A549 (cell line): ENCODE results near the gene SYNCRIP. TPM values are rescaled to one million over a fixed set of nuclear protein-coding genes. Genes with fewer than 3 reads are reported as not detected.

Experiments
- ATAC-seq, 2 experiments: fragments of 200-7000 bp in 1 of 2; fragments of >200 bp in 1 of 2; cut with Nextera tagmentation in 1 of 2; cut with Tn5 transposase in 1 of 2; 3 replicates each; pipeline versions ENCODE4 v1.8.0 to v1.9.1; 2018 to 2020; ENCODE audit warnings: mild to moderate bottlenecking in 1 of 2, moderate library complexity in 1 of 2
- CTCF ChIA-PET: fragments of 300-600 bp; sonication (Branson Sonifier 250); formaldehyde crosslinking; extraction: SDS; loops from one replicate; lab custom pipeline; 2021; ENCODE audit warnings: antibody characterized with exemption, inconsistent platforms; lab: Yijun Ruan, JAX
- POLR2A ChIA-PET: fragments of 350-600 bp; formaldehyde crosslinking; extraction: SDS; loops from one replicate; lab custom pipeline; 2021; ENCODE audit warnings: antibody characterized with exemption, inconsistent platforms; lab: Yijun Ruan, JAX
- DNase-seq, 2 experiments: peaks; one replicate each; pipeline versions ENCODE4 v3.0.0 to v3.0.0-alpha.2; 2011 to 2016; ENCODE audit warnings: low read depth in 1 of 2, low spot score in 1 of 2
- FAIRE-seq: peaks from 2 replicates; lab custom pipeline; 2011; peaks lifted over from hg19 to GRCh38; lab: Jason Lieb, UNC
- H3K27ac ChIP-seq, 2 experiments: fragments of >200 bp; sonication (Bioruptor Twin); formaldehyde crosslinking; 3 replicates each; pipeline ENCODE4 v1.5.1; 2016 to 2017
- H3K4me1 ChIP-seq: fragments of >200 bp; sonication (Bioruptor Twin); formaldehyde crosslinking; 3 replicates; pipeline ENCODE4 v1.6.1; 2016
- H3K4me2 ChIP-seq: fragments of >200 bp; sonication (Bioruptor Twin); formaldehyde crosslinking; 3 replicates; pipeline ENCODE4 v1.6.1; 2016
- H3K4me3 ChIP-seq: fragments of >200 bp; sonication (Bioruptor Twin); formaldehyde crosslinking; 3 replicates; pipeline ENCODE4 v1.5.1; 2016
- H3K9me3 ChIP-seq: fragments of >200 bp; sonication (Bioruptor Twin); formaldehyde crosslinking; 3 replicates; pipeline ENCODE4 v1.6.1; 2016
- BCL3 ChIP-seq: fragments of >200 bp; sonication (Bioruptor Twin); formaldehyde crosslinking; IDR thresholded peaks from 3 replicates; pipeline ENCODE4 v1.6.1; 2016
- BHLHE40 ChIP-seq: IDR thresholded peaks from 2 replicates; pipeline ENCODE4 v1.6.1; 2012; ENCODE audit warnings: low read depth, low read length, inconsistent platforms
- CBX2 ChIP-seq: fragments of 200-600 bp; sonication (generic); IDR thresholded peaks from 2 replicates; pipeline ENCODE4 v1.6.1; 2016; ENCODE audit warnings: low read depth, mild to moderate bottlenecking, borderline replicate concordance
- CHD2 ChIP-seq: fragments of 150-350 bp; IDR thresholded peaks from 2 replicates; pipeline ENCODE4 v1.6.1; 2014; ENCODE audit warnings: low read length; ENCODE audit not compliant: partially characterized antibody
- EHF ChIP-seq: fragments of 250-450 bp; sonication (Bioruptor Pico); IDR thresholded peaks from 2 replicates; pipeline ENCODE4 v1.5.0; 2020; ENCODE audit warnings: mild to moderate bottlenecking
- EHMT2 ChIP-seq: fragments of 200-600 bp; sonication (generic); IDR thresholded peaks from 2 replicates; pipeline ENCODE4 v1.6.1; 2016; ENCODE audit warnings: antibody characterized with exemption, low read depth, mild to moderate bottlenecking, moderate library complexity
- ELK1 ChIP-seq: fragments of 150-350 bp; IDR thresholded peaks from 2 replicates; pipeline ENCODE4 v1.6.1; 2014; ENCODE audit warnings: low read depth, mild to moderate bottlenecking, low read length
- EP300 ChIP-seq, 2 experiments: fragments of >200 bp; sonication (Bioruptor Twin); formaldehyde crosslinking; IDR thresholded peaks; 2 replicates in 1 of 2; 3 replicates in 1 of 2; pipeline ENCODE4 v1.6.1; 2016 to 2017
- FOSB ChIP-seq: fragments of 250-450 bp; sonication (Bioruptor Pico); IDR thresholded peaks from 2 replicates; pipeline ENCODE4 v1.5.0; 2020; ENCODE audit warnings: mild to moderate bottlenecking, moderate library complexity
- FOSL2 ChIP-seq, 2 experiments: fragments of 450-650 bp in 1 of 2; fragments of >200 bp in 1 of 2; sonication (Bioruptor Twin) in 1 of 2; formaldehyde crosslinking; IDR thresholded peaks; 2 replicates each; pipeline versions ENCODE4 v1.5.0 to v1.6.1; 2016 to 2020; ENCODE audit warnings: mild to moderate bottlenecking in 1 of 2, moderate library complexity in 1 of 2
- HEYL ChIP-seq: fragments of 250-450 bp; sonication (Bioruptor Pico); IDR thresholded peaks from 2 replicates; pipeline ENCODE4 v1.8.0; 2021; ENCODE audit warnings: mild to moderate bottlenecking, moderate library complexity
- HOXA7 ChIP-seq: fragments of 250-450 bp; sonication (Bioruptor Pico); IDR thresholded peaks from 2 replicates; pipeline ENCODE4 v1.5.0; 2020; ENCODE audit warnings: mild to moderate bottlenecking, moderate library complexity
- JUN ChIP-seq, 2 experiments: fragments of >200 bp; sonication (Bioruptor Twin); formaldehyde crosslinking; IDR thresholded peaks; 2 replicates in 1 of 2; 3 replicates in 1 of 2; pipeline ENCODE4 v1.6.1; 2016 to 2017
- JUNB ChIP-seq: fragments of >200 bp; sonication (Bioruptor Twin); formaldehyde crosslinking; IDR thresholded peaks from 2 replicates; pipeline ENCODE4 v1.6.1; 2016
- KDM1A ChIP-seq: fragments of 200-600 bp; sonication (generic); IDR thresholded peaks from 2 replicates; pipeline ENCODE4 v1.6.1; 2016; ENCODE audit warnings: low read depth, mild to moderate bottlenecking
- MAFK ChIP-seq: fragments of 450-650 bp; IDR thresholded peaks from 2 replicates; pipeline ENCODE4 v1.6.1; 2014; ENCODE audit not compliant: partially characterized antibody
- MAX ChIP-seq: IDR thresholded peaks from 2 replicates; pipeline ENCODE4 v1.6.1; 2012
- NFE2L2 ChIP-seq: fragments of 150-350 bp; conservative IDR thresholded peaks from 2 replicates; pipeline ENCODE4 v1.6.1; 2014; ENCODE audit warnings: low read length
- PHF8 ChIP-seq: fragments of 200-600 bp; sonication (generic); IDR thresholded peaks from 2 replicates; pipeline ENCODE4 v1.6.1; 2016; ENCODE audit warnings: low read depth, mild to moderate bottlenecking, antibody characterized with exemption, moderate library complexity, borderline replicate concordance
- RCOR1 ChIP-seq: fragments of 150-350 bp; IDR thresholded peaks from 2 replicates; pipeline ENCODE4 v1.6.1; 2014; ENCODE audit warnings: antibody characterized with exemption, low read length, low read depth
- TP53 ChIP-seq: fragments of 250-450 bp; sonication (Bioruptor Pico); IDR thresholded peaks from 2 replicates; pipeline ENCODE4 v1.5.0; 2021; ENCODE audit warnings: mild to moderate bottlenecking, moderate library complexity
- USF2 ChIP-seq: fragments of 450-650 bp; IDR thresholded peaks from 2 replicates; pipeline ENCODE4 v1.6.1; 2014; ENCODE audit warnings: antibody characterized with exemption
- ZC3H11A ChIP-seq: fragments of 450-650 bp; IDR thresholded peaks from 2 replicates; pipeline ENCODE4 v1.6.1; 2014; ENCODE audit warnings: antibody characterized with exemption, mild to moderate bottlenecking
- ZNF302 ChIP-seq: fragments of 250-450 bp; sonication (Bioruptor Pico); IDR thresholded peaks from 2 replicates; pipeline ENCODE4 v1.9.0; 2021; ENCODE audit warnings: inconsistent platforms, mild to moderate bottlenecking, moderate library complexity
- WGBS: methylation state at CpG from one replicate; pipeline ENCODE4 v1.1.6; 2017; ENCODE audit errors: missing lambda C conversion rate; 5-methylcytosine and 5-hydroxymethylcytosine counted together
- polyA plus RNA-seq, 4 experiments: library from polyadenylated mRNA; depleted of rRNA in 3 of 4; stranded (reverse); fragments of >200 nt; fragmentation: RNase III in 1 of 4; extraction: RNeasy Plus Mini Kit Qiagen cat#74134 plus additional on column Dnase treatment in 1 of 4; gene quantifications; 2 replicates in 3 of 4; 3 replicates in 1 of 4; pipeline ENCODE4 v1.2.3, GENCODE V29; 2011 to 2017
- TF ChIP-seq, protein P1 (sequence below): IDR thresholded peaks from 2 replicates; pipeline ENCODE4 v1.6.1; 2012; ENCODE audit warnings: low read depth, borderline replicate concordance
- TF ChIP-seq, protein P2 (sequence below): fragments of 250-450 bp; sonication (Bioruptor Pico); IDR thresholded peaks from 2 replicates; pipeline ENCODE4 v1.5.0; 2021; ENCODE audit warnings: mild to moderate bottlenecking, moderate library complexity, borderline replicate concordance

The SYNCRIP gene
- polyA plus RNA-seq, 2 of the 4 experiments (the other 2 are of a cell fraction), result 47.5 to 102 TPM

DNA sequence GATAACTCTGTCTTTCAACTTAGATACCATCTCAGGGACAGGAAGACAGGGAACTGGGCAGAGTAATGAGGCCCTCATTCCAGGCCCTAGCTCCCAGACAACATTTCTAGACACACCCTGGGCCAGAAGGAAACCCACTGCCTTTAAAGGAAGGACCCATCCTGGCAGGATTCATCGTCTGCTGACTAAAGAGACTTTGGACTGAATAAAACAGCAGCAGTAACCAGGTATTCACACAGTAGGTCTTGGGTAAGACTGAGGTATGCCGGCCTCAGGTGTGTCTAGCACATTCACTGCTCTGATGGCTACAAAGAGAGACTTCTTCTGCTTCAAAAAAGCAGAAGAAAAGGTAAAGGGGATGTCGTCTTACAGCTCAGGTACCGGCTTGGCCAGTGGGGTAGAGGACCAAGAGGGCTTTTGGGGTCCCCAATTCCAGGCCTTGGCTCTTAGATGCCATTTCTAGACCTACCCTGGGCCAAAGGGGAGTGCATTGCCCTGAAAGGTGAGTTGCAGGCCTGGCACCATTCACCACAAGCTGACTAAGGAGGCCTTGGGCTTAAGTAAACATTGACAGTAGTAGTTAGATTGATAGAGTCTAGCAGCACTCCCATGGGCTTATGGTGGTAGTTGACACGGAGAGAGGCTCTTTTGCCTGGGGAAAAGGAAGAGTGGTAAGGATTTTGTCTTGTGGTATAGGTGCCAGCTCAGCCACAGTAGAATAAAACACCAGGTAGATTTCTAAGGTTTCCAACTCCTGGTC is 62.4 kb downstream of the SYNCRIP start:
- TF ChIP-seq RCOR1 (no peak), ZC3H11A (no peak), JUN (IDR thresholded peaks at IDR 0.05) (no peak), MAFK (no peak), CHD2 (no peak), BCL3 (no peak), CBX2 (no peak), BHLHE40 (no peak), JUNB (no peak), FOSB (no peak), EP300 (IDR thresholded peaks at IDR 0.05) (no peak), EHF (no peak), PHF8 (no peak), ELK1 (no peak), MAX (no peak)
- TF ChIP-seq, protein P1, sequence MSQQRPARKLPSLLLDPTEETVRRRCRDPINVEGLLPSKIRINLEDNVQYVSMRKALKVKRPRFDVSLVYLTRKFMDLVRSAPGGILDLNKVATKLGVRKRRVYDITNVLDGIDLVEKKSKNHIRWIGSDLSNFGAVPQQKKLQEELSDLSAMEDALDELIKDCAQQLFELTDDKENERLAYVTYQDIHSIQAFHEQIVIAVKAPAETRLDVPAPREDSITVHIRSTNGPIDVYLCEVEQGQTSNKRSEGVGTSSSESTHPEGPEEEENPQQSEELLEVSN, result no peak
- TF ChIP-seq, protein P2, sequence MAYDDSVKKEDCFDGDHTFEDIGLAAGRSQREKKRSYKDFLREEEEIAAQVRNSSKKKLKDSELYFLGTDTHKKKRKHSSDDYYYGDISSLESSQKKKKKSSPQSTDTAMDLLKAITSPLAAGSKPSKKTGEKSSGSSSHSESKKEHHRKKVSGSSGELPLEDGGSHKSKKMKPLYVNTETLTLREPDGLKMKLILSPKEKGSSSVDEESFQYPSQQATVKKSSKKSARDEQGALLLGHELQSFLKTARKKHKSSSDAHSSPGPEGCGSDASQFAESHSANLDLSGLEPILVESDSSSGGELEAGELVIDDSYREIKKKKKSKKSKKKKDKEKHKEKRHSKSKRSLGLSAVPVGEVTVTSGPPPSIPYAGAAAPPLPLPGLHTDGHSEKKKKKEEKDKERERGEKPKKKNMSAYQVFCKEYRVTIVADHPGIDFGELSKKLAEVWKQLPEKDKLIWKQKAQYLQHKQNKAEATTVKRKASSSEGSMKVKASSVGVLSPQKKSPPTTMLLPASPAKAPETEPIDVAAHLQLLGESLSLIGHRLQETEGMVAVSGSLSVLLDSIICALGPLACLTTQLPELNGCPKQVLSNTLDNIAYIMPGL (CRISPR knock-in tag), result no peak
- Histone ChIP-seq H3K4me2 (peak overlapping the region; percentile 70), H3K9me3 (peaks cover 5% of the 10 kb centered on the region; the same call in 1 of the 3 replicates), H3K27ac (peak overlapping the region; percentile 60 to 84), H3K4me1 (peaks cover 47% of the 10 kb centered on the region), H3K4me3 (no peak overlapping the region)
- 64% methylated on average over 5 of the region's 5 CpGs for WGBS
- peak in 1 of 2 experiments; percentile 38 for DNase-seq
- CTCF ChIA-PET, result no interaction called here
- no peak for FAIRE-seq
- POLR2A ChIA-PET, result interaction anchor here (1.5 kb wide), 1 partner anchor 98 kb away, joined by 4 read pairs; no protein-coding TSS in a partner anchor
- peak; percentile 88 for ATAC-seq

GRCh38 chr6:85579581-85579980 is 63.1 kb downstream of the SYNCRIP start:
- no peak for TF ChIP-seq CBX2
- no peak for TF ChIP-seq ELK1
- TF ChIP-seq NFE2L2, result no peak
- no peak for TF ChIP-seq EHMT2
- TF ChIP-seq KDM1A, result no peak
- TF ChIP-seq HEYL (CRISPR knock-in tag), result no peak
- TF ChIP-seq FOSL2 (IDR thresholded peaks at IDR 0.05), result no peak
- TF ChIP-seq FOSL2 (CRISPR knock-in tag; IDR thresholded peaks at IDR 0.05), result no peak
- no peak for TF ChIP-seq USF2
- no peak for TF ChIP-seq HOXA7 (CRISPR knock-in tag)
- no peak for TF ChIP-seq TP53 (CRISPR knock-in tag)
- no peak for TF ChIP-seq ZNF302 (CRISPR knock-in tag)
- peak overlapping the region; percentile 70; the same call in 1 of the 3 replicates for H3K4me2 ChIP-seq
- POLR2A ChIA-PET, result no interaction called here
- ATAC-seq, result peak; percentile 30 to 45; a peak in 3 of 6 replicates
- H3K27ac ChIP-seq, result peak overlapping the region in 1 of 2 experiments; percentile 84; a peak in 4 of 6 replicates
- FAIRE-seq, result no peak
- peaks cover 5% of the 10 kb centered on the region; the same call in 1 of the 3 replicates for H3K9me3 ChIP-seq
- CTCF ChIA-PET, result no interaction called here
- DNase-seq, result no peak
- no peak overlapping the region for H3K4me3 ChIP-seq
- H3K4me1 ChIP-seq, result peaks cover 55% of the 10 kb centered on the region
- 68% methylated on average over 4 of the region's 4 CpGs for WGBS
